OCI-LY3 (cell line): ENCODE measurements around the gene ANLN.

Source experiments
- CTCF ChIP-seq: fragments of 200-600, 300-600 bp; sonication (generic); IDR thresholded peaks from 2 replicates; pipeline ENCODE4 v1.5.1; 2014; ENCODE audit warnings: antibody characterized with exemption, low read length, low read depth
- EZH2phosphoT487 ChIP-seq: fragments of 200-600 bp; shearing (Covaris generic); IDR thresholded peaks from 2 replicates; pipeline ENCODE4 v1.6.1; 2018; ENCODE audit warnings: antibody characterized with exemption, mixed run types, low read depth

- TF ChIP-seq CTCF (no peak), EZH2phosphoT487 (no peak)
These were observed 45.0 kb upstream of the ANLN start for GRCh38 chr7:36344622-36345021.
